ENCODE results near the gene NALCN. TPM values are rescaled to one million over a fixed set of nuclear protein-coding genes. Genes with fewer than 3 reads are reported as not detected.
A peak's percentile ranks its signal among the peaks of the same experiment; 100 is the strongest.

The NALCN gene
- total and polyA plus RNA-seq, 4 donors = 0.11 to 0.64 (median 0.37) TPM

GRCh38 chr13:101139081-101139480 is 277.2 kb downstream of the NALCN start:
- H3K27me3 ChIP-seq (ENCODE audit: control insufficient read depth in 3 of 3, insufficient read depth in 3 of 3, low read length in 2 of 3) = peaks cover 0 to 7% (median 4%) of the 10 kb centered on the region in 3 donors
- no peak overlapping the region for H3K4me3 ChIP-seq
- ATAC-seq (ENCODE audit: insufficient read depth, low FRiP score) (no peak), DNase-seq (no peak)
- no peaks in the 10 kb centered on the region for H3K36me3 ChIP-seq (ENCODE audit: control insufficient read depth in 4 of 4, insufficient read depth in 4 of 4, low read length in 4 of 4)
- no peak overlapping the region for H3K9ac ChIP-seq (ENCODE audit: insufficient read depth in 1 of 2, low read length in 2 of 2)
- no peak overlapping the region for H3K27ac ChIP-seq (ENCODE audit: low read depth in 1 of 2, low read length in 1 of 2)
- TF ChIP-seq CTCF (IDR thresholded peaks at IDR 0.05; ENCODE audit: control extremely low read depth, extremely low read depth) = no peak
- no peaks in the 10 kb centered on the region for H3K4me1 ChIP-seq (ENCODE audit: control insufficient read depth in 5 of 5, insufficient read depth in 5 of 5, low read length in 5 of 5)
- H3K9me3 ChIP-seq (ENCODE audit: control insufficient read depth in 4 of 4, insufficient read depth in 3 of 4, low read length in 3 of 4) = no peaks in the 10 kb centered on the region

GRCh38 chr13:101127741-101128353 is 288.5 kb downstream of the NALCN start:
- TF ChIP-seq CTCF (IDR thresholded peaks at IDR 0.05; ENCODE audit: control extremely low read depth, extremely low read depth) = peak; percentile 38
- no peak for ATAC-seq (ENCODE audit: insufficient read depth, low FRiP score)
- no peak overlapping the region for H3K4me3 ChIP-seq

GRCh38 chr13:101123028-101123427 is 293.3 kb downstream of the NALCN start:
- WGBS, 2 donors = 86 to 90% methylated on average over 1 of the region's 1 CpG
- no peak for DNase-seq
- no peaks in the 10 kb centered on the region for H3K4me1 ChIP-seq (ENCODE audit: control insufficient read depth in 5 of 5, insufficient read depth in 5 of 5, low read length in 5 of 5)
- no peaks in the 10 kb centered on the region for H3K27me3 ChIP-seq (ENCODE audit: control insufficient read depth in 3 of 3, insufficient read depth in 3 of 3, low read length in 2 of 3)
- no peak for ATAC-seq (ENCODE audit: insufficient read depth, low FRiP score)
- TF ChIP-seq CTCF (IDR thresholded peaks at IDR 0.05; ENCODE audit: control extremely low read depth, extremely low read depth) = no peak
- no peak overlapping the region for H3K4me3 ChIP-seq
- no peak overlapping the region for H3K27ac ChIP-seq (ENCODE audit: low read depth in 1 of 2, low read length in 1 of 2)
- no peak overlapping the region for H3K9ac ChIP-seq (ENCODE audit: insufficient read depth in 1 of 2, low read length in 2 of 2)
- H3K36me3 ChIP-seq (ENCODE audit: control insufficient read depth in 4 of 4, insufficient read depth in 4 of 4, low read length in 4 of 4) = no peaks in the 10 kb centered on the region
- no peaks in the 10 kb centered on the region for H3K9me3 ChIP-seq (ENCODE audit: control insufficient read depth in 4 of 4, insufficient read depth in 3 of 4, low read length in 3 of 4)

More at GRCh38 chr13:101127741-101128353, 288.5 kb downstream of the NALCN start:
- DNase-seq = peak; percentile 25 to 78 (median 63)
- H3K9ac ChIP-seq (ENCODE audit: insufficient read depth in 1 of 2, low read length in 2 of 2) = no peak overlapping the region
- no peaks in the 10 kb centered on the region for H3K9me3 ChIP-seq (ENCODE audit: control insufficient read depth in 4 of 4, insufficient read depth in 3 of 4, low read length in 3 of 4)
- no peaks in the 10 kb centered on the region for H3K36me3 ChIP-seq (ENCODE audit: control insufficient read depth in 4 of 4, insufficient read depth in 4 of 4, low read length in 4 of 4)
- no peaks in the 10 kb centered on the region for H3K27me3 ChIP-seq (ENCODE audit: control insufficient read depth in 3 of 3, insufficient read depth in 3 of 3, low read length in 2 of 3)
- no peaks in the 10 kb centered on the region for H3K4me1 ChIP-seq (ENCODE audit: control insufficient read depth in 5 of 5, insufficient read depth in 5 of 5, low read length in 5 of 5)
- H3K27ac ChIP-seq (ENCODE audit: low read depth in 1 of 2, low read length in 1 of 2) = no peak overlapping the region
- WGBS, 2 donors = 62 to 81% methylated on average over 5 of the region's 5 CpGs

- H3K4me3 ChIP-seq = no peak overlapping the region
- no peak overlapping the region for H3K27ac ChIP-seq (ENCODE audit: low read depth in 1 of 2, low read length in 1 of 2)
- H3K27me3 ChIP-seq (ENCODE audit: control insufficient read depth in 3 of 3, insufficient read depth in 3 of 3, low read length in 2 of 3) = peaks cover 0 to 3% (median 0%) of the 10 kb centered on the region in 3 donors
- no peaks in the 10 kb centered on the region for H3K9me3 ChIP-seq (ENCODE audit: control insufficient read depth in 4 of 4, insufficient read depth in 3 of 4, low read length in 3 of 4)
- H3K36me3 ChIP-seq (ENCODE audit: control insufficient read depth in 4 of 4, insufficient read depth in 4 of 4, low read length in 4 of 4) = no peaks in the 10 kb centered on the region
- WGBS, 2 donors = 70 to 79% methylated on average over 4 of the region's 4 CpGs
- no peak for ATAC-seq (ENCODE audit: insufficient read depth, low FRiP score)
- H3K9ac ChIP-seq (ENCODE audit: insufficient read depth in 1 of 2, low read length in 2 of 2) = no peak overlapping the region
- DNase-seq = no peak
- no peak for TF ChIP-seq CTCF (IDR thresholded peaks at IDR 0.05; ENCODE audit: control extremely low read depth, extremely low read depth)
- H3K4me1 ChIP-seq (ENCODE audit: control insufficient read depth in 5 of 5, insufficient read depth in 5 of 5, low read length in 5 of 5) = no peaks in the 10 kb centered on the region
Observed at GRCh38 chr13:101121608-101122007, 294.7 kb downstream of the NALCN start.

All from lung (tissue), 12 donors.